OCI-LY1 (cell line): Measurements from ENCODE around the gene DYNC1LI2.

Source experiments
- H2AFZ ChIP-seq: fragments of 200-600 bp; sonication (generic), shearing (Covaris generic); 2 replicates; pipeline ENCODE4 v1.6.0; 2014; ENCODE audit warnings: antibody characterized with exemption, mild to moderate bottlenecking, low read length
- H3F3A ChIP-seq: fragments of 200-600 bp; sonication (generic), shearing (Covaris generic); 2 replicates; pipeline ENCODE4 v1.6.0; 2014; ENCODE audit warnings: mild to moderate bottlenecking, antibody characterized with exemption, low read length, moderate library complexity; ENCODE audit not compliant: insufficient read depth
- H3K27ac ChIP-seq: fragments of 200-600 bp; sonication (generic); 2 replicates; pipeline ENCODE4 v1.5.1; 2014; ENCODE audit warnings: low read length, mixed run types, mild to moderate bottlenecking, low read depth; ENCODE audit not compliant: poor library complexity, severe bottlenecking
- H3K27me3 ChIP-seq: fragments of 200-600 bp; sonication (generic); 2 replicates; pipeline ENCODE4 v1.6.0; 2014; ENCODE audit warnings: antibody characterized with exemption, mild to moderate bottlenecking, low read length, moderate library complexity; ENCODE audit not compliant: insufficient read depth
- H3K36me3 ChIP-seq: fragments of 200-600 bp; sonication (generic); 2 replicates; pipeline ENCODE4 v1.6.1; 2014; ENCODE audit warnings: mild to moderate bottlenecking, antibody characterized with exemption, low read length, moderate library complexity, mixed read lengths; ENCODE audit not compliant: insufficient read depth
- H3K4me1 ChIP-seq: fragments of 200-600 bp; sonication (generic); 2 replicates; pipeline ENCODE4 v1.5.1; 2014; ENCODE audit warnings: mild to moderate bottlenecking, low read length, moderate library complexity; ENCODE audit not compliant: insufficient read depth, severe bottlenecking
- H3K4me2 ChIP-seq: fragments of 200-600 bp; sonication (generic), shearing (Covaris generic); 2 replicates; pipeline ENCODE4 v1.6.1; 2014; ENCODE audit warnings: low read length
- H3K4me3 ChIP-seq: fragments of 200-600 bp; sonication (generic); 2 replicates; pipeline ENCODE4 v1.5.1; 2014; ENCODE audit warnings: low read length, low read depth, mild to moderate bottlenecking, mixed read lengths; ENCODE audit not compliant: poor library complexity, severe bottlenecking
- H3K79me2 ChIP-seq: fragments of 200-600 bp; shearing (Covaris generic); 2 replicates; pipeline ENCODE4 v1.6.1; 2016; ENCODE audit warnings: mixed run types, low read length, mixed read lengths; ENCODE audit not compliant: insufficient read depth
- H3K9ac ChIP-seq: fragments of 200-600 bp; sonication (generic), shearing (Covaris generic); 2 replicates; pipeline ENCODE4 v1.6.1; 2014; ENCODE audit warnings: mild to moderate bottlenecking, low read length, mixed read lengths
- H3K9me2 ChIP-seq: fragments of 200-600 bp; sonication (generic), shearing (Covaris generic); 2 replicates; pipeline ENCODE4 v1.6.1; 2014; ENCODE audit warnings: low read depth, mild to moderate bottlenecking, low read length, mixed read lengths
- H3K9me3 ChIP-seq: fragments of 200-600 bp; shearing (Covaris generic); 2 replicates; pipeline ENCODE4 v1.6.1; 2014; ENCODE audit warnings: low read length, mixed read lengths
- H4K20me1 ChIP-seq: fragments of 200-600 bp; sonication (generic), shearing (Covaris generic); 2 replicates; pipeline ENCODE4 v1.6.0; 2016; ENCODE audit warnings: mild to moderate bottlenecking, low read length; ENCODE audit not compliant: insufficient read depth
- EZH2 ChIP-seq: fragments of 200-600 bp; sonication (generic), shearing (Covaris generic); IDR thresholded peaks from 2 replicates; pipeline ENCODE4 v1.8.0; 2017; ENCODE audit warnings: borderline replicate concordance, mixed run types, mild to moderate bottlenecking, antibody characterized with exemption, low read length, moderate library complexity, mixed read lengths
- TF ChIP-seq, protein P1 (sequence below): fragments of 200-600 bp; sonication (generic), shearing (Covaris generic); IDR thresholded peaks from 2 replicates; pipeline ENCODE4 v1.5.1; 2017; ENCODE audit warnings: mild to moderate bottlenecking, antibody characterized with exemption, low read length, moderate library complexity, mixed read lengths

DYNC1LI2 gene

GRCh38 chr16:66754819-66755218 is 3.4 kb upstream of the DYNC1LI2 start:
- TF ChIP-seq EZH2: no peak
- TF ChIP-seq, protein P1, sequence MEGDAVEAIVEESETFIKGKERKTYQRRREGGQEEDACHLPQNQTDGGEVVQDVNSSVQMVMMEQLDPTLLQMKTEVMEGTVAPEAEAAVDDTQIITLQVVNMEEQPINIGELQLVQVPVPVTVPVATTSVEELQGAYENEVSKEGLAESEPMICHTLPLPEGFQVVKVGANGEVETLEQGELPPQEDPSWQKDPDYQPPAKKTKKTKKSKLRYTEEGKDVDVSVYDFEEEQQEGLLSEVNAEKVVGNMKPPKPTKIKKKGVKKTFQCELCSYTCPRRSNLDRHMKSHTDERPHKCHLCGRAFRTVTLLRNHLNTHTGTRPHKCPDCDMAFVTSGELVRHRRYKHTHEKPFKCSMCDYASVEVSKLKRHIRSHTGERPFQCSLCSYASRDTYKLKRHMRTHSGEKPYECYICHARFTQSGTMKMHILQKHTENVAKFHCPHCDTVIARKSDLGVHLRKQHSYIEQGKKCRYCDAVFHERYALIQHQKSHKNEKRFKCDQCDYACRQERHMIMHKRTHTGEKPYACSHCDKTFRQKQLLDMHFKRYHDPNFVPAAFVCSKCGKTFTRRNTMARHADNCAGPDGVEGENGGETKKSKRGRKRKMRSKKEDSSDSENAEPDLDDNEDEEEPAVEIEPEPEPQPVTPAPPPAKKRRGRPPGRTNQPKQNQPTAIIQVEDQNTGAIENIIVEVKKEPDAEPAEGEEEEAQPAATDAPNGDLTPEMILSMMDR: no peak
- Histone ChIP-seq H4K20me1 (no peaks in the 10 kb centered on the region), H3K9ac (no peak overlapping the region), H3K9me2 (no peaks in the 10 kb centered on the region), H3K27me3 (peaks cover 4% of the 10 kb centered on the region), H2AFZ (no peak overlapping the region), H3K4me2 (no peak overlapping the region), H3K79me2 (peaks cover 15% of the 10 kb centered on the region), H3K4me1 (peaks cover 15% of the 10 kb centered on the region), H3K9me3 (no peaks in the 10 kb centered on the region), H3K27ac (no peak overlapping the region), H3K36me3 (no peaks in the 10 kb centered on the region), H3F3A (no peaks in the 10 kb centered on the region), H3K4me3 (no peak overlapping the region)

DNA sequence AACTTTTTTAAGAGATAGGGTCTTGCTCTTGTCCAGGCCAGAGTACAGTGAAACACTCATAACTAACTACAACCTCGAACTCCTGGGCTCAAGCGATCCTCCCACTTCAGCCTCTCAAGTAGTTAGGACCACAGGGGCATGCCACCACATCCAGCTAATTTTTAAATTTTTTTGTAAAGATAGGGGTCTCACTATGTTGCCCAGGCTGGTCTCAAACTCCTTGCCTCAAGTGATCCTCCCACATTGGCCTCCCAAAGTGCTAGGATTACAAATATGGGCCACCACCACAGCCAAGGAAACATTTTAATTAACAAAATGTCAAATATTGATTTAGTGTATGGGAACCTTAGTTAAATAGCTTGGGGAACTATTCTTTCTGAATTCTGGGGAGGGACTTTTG is 2.8 kb upstream of the DYNC1LI2 start:
- Histone ChIP-seq H3K9me3 (no peaks in the 10 kb centered on the region), H3K9ac (no peak overlapping the region), H3K9me2 (no peaks in the 10 kb centered on the region), H3K27me3 (peaks cover 4% of the 10 kb centered on the region), H3K79me2 (peaks cover 18% of the 10 kb centered on the region), H3K27ac (no peak overlapping the region), H3K4me3 (no peak overlapping the region), H3K4me2 (no peak overlapping the region), H3K4me1 (peaks cover 21% of the 10 kb centered on the region), H4K20me1 (no peaks in the 10 kb centered on the region), H2AFZ (no peak overlapping the region), H3K36me3 (peaks cover 5% of the 10 kb centered on the region; the same call in 1 of the 2 replicates), H3F3A (no peaks in the 10 kb centered on the region)
- TF ChIP-seq, protein P1: no peak
- no peak for TF ChIP-seq EZH2

DNA sequence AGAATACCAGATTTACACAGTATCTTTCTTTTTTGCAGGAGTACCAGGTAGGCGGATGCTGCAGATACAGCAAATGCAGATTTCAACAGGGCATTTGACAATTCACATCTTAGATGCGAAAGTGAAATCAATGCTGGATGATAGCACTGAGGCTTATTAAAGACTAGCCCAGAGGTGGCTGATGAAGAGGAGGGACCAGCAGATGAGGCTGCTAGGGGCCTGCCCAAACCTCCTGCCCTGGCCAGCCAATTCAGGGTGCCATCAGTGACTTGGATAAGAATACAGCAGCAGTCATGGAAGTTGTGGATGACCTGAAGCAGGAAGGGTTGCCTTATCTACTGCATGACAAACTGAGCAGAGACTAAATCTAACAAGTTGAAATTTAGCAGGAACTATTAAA is 1.5 kb upstream of the DYNC1LI2 start:
- Histone ChIP-seq H3K27ac (no peak overlapping the region), H3K36me3 (peaks cover 18% of the 10 kb centered on the region; the same call in 1 of the 2 replicates), H3K9ac (no peak overlapping the region), H3K9me2 (no peaks in the 10 kb centered on the region), H3K4me2 (no peak overlapping the region), H3K9me3 (no peaks in the 10 kb centered on the region), H3F3A (no peaks in the 10 kb centered on the region), H3K79me2 (peaks cover 18% of the 10 kb centered on the region), H3K27me3 (peaks cover 4% of the 10 kb centered on the region), H4K20me1 (no peaks in the 10 kb centered on the region), H3K4me3 (no peak overlapping the region), H3K4me1 (peaks cover 24% of the 10 kb centered on the region), H2AFZ (no peak overlapping the region)
- TF ChIP-seq, protein P1: no peak
- no peak for TF ChIP-seq EZH2
